Inflammatory macrophage (primary cell): ENCODE measurements around the gene ORMDL1.
A peak's percentile ranks its signal among the peaks of the same experiment; 100 is the strongest.
"Not testable (repeated sequence)": the region's sequence is repeated elsewhere in the genome, so short reads cannot be mapped to it uniquely, and the experiment has no call there.

Source experiments
- DNase-seq, 2 donors: peaks; one replicate each; pipeline ENCODE4 v3.0.0-alpha.2; 2020 to 2022

ORMDL1 gene

GRCh38 chr2:189770590-189771322, 13.4 kb downstream of the ORMDL1 start:
- DNase-seq = no peak

- no peak for DNase-seq
Measured at GRCh38 chr2:189763908-189764661, 20.1 kb downstream of the ORMDL1 start.

GRCh38 chr2:189762551-189763298, 21.4 kb downstream of the ORMDL1 start, which contains the start of gene OSGEPL1:
TSS of gene OSGEPL1 (minus strand) at chr2:189762792. CDS start at chr2:189761640, 1,152 bp downstream.
- peak; percentile 86 to 91 for DNase-seq

GRCh38 chr2:189762229-189762550, 21.9 kb downstream of the ORMDL1 start:
- no peak for DNase-seq

GRCh38 chr2:189760154-189760553, 24.0 kb downstream of the ORMDL1 start:
- not testable (repeated sequence) for DNase-seq

GRCh38 chr2:189756311-189756952, 27.7 kb downstream of the ORMDL1 start:
- no peak for DNase-seq

- peak; percentile 57 to 58 for DNase-seq
Measured at GRCh38 chr2:189751080-189751658, 33.0 kb downstream of the ORMDL1 start.

GRCh38 chr2:189729430-189729829, 54.7 kb downstream of the ORMDL1 start:
- DNase-seq = no peak

- no peak for DNase-seq
Measured at GRCh38 chr2:189726849-189727248, 57.3 kb downstream of the ORMDL1 start.

- DNase-seq = no peak
Measured at GRCh38 chr2:189726271-189726670, 57.9 kb downstream of the ORMDL1 start.

- DNase-seq = no peak
Measured at GRCh38 chr2:189723192-189723591, 60.9 kb downstream of the ORMDL1 start.
